Neural cell (in vitro differentiated cells): ENCODE measurements around the gene HNRNPLL. TPM values are rescaled to one million over a fixed set of nuclear protein-coding genes. Genes with fewer than 3 reads are reported as not detected.

Experiments used
- H2AFZ ChIP-seq: fragments of 200-600, 300-800 bp; sonication (generic), shearing (Covaris generic); 2 replicates; pipeline ENCODE4 v1.6.0; 2014; ENCODE audit warnings: low read depth, mild to moderate bottlenecking, antibody characterized with exemption, low read length, moderate library complexity
- H3F3A ChIP-seq: fragments of 200-600 bp; shearing (Covaris generic); 2 replicates; pipeline ENCODE4 v1.6.1; 2016; ENCODE audit warnings: mild to moderate bottlenecking, moderate library complexity, mixed read lengths, antibody characterized with exemption, low read length; ENCODE audit not compliant: insufficient read depth, poor library complexity, severe bottlenecking
- H3K27ac ChIP-seq: fragments of 200-600, 300-800 bp; sonication (generic), shearing (Covaris generic); 2 replicates; pipeline ENCODE4 v1.5.1; 2014; ENCODE audit warnings: mild to moderate bottlenecking, low read length, moderate library complexity
- H3K27me3 ChIP-seq: fragments of 300-800, 200-600 bp; sonication (generic), shearing (Covaris generic); 2 replicates; pipeline ENCODE4 v1.6.0; 2014; ENCODE audit warnings: mild to moderate bottlenecking, low read depth, low read length, moderate library complexity; ENCODE audit not compliant: insufficient read depth
- H3K36me3 ChIP-seq: fragments of 300-800, 200-600 bp; sonication (generic), shearing (Covaris generic); 2 replicates; pipeline ENCODE4 v1.5.1; 2014; ENCODE audit warnings: mild to moderate bottlenecking, antibody characterized with exemption, low read length, moderate library complexity; ENCODE audit not compliant: insufficient read depth
- H3K4me2 ChIP-seq: fragments of 300-800, 200-600 bp; sonication (generic), shearing (Covaris generic); 2 replicates; pipeline ENCODE4 v1.6.0; 2014; ENCODE audit warnings: mild to moderate bottlenecking, low read length
- H3K4me3 ChIP-seq: fragments of 300-800, 200-600 bp; sonication (generic), shearing (Covaris generic); 2 replicates; pipeline ENCODE4 v1.5.1; 2014; ENCODE audit warnings: mild to moderate bottlenecking, low read length, moderate library complexity
- H3K79me2 ChIP-seq: fragments of 200-600 bp; shearing (Covaris generic); replicated peaks from 2 replicates; pipeline ENCODE4 v1.6.0; 2014; ENCODE audit warnings: mild to moderate bottlenecking, low read length, moderate library complexity; ENCODE audit not compliant: insufficient read depth
- H3K9ac ChIP-seq: fragments of 300-800, 200-600 bp; sonication (generic), shearing (Covaris generic); 2 replicates; pipeline ENCODE4 v1.6.1; 2016; ENCODE audit warnings: mild to moderate bottlenecking, low read length, mixed read lengths
- H3K9me2 ChIP-seq: fragments of 200-600 bp; shearing (Covaris generic); 2 replicates; pipeline ENCODE4 v1.6.1; 2016; ENCODE audit warnings: mild to moderate bottlenecking, low read length, mixed read lengths; ENCODE audit not compliant: insufficient read depth
- H3K9me3 ChIP-seq: fragments of 200-600, 300-800 bp; sonication (generic), shearing (Covaris generic); 2 replicates; pipeline ENCODE4 v1.6.1; 2016; ENCODE audit warnings: mild to moderate bottlenecking, mixed run types, low read length, moderate library complexity, mixed read lengths
- H4K20me1 ChIP-seq: fragments of 200-600 bp; shearing (Covaris generic); 2 replicates; pipeline ENCODE4 v1.6.1; 2016; ENCODE audit warnings: mild to moderate bottlenecking, mixed run types; ENCODE audit not compliant: insufficient read depth
- EP300 ChIP-seq: fragments of 450-650 bp; conservative IDR thresholded peaks from 2 replicates; pipeline ENCODE4 v1.6.1; 2014; ENCODE audit warnings: antibody characterized with exemption, mild to moderate bottlenecking, moderate library complexity; ENCODE audit not compliant: poor library complexity, severe bottlenecking
- EZH2 ChIP-seq: fragments of 200-600, 300-800 bp; shearing (Covaris generic), sonication (generic); IDR thresholded peaks from 2 replicates; pipeline ENCODE4 v1.6.1; 2014; ENCODE audit warnings: antibody characterized with exemption, low read length, borderline replicate concordance, mild to moderate bottlenecking; ENCODE audit not compliant: insufficient read depth, poor library complexity, severe bottlenecking
- MXI1 ChIP-seq: fragments of 450-650 bp; conservative IDR thresholded peaks from 2 replicates; pipeline ENCODE4 v1.6.1; 2014; ENCODE audit warnings: antibody characterized with exemption, mild to moderate bottlenecking; ENCODE audit not compliant: poor library complexity, severe bottlenecking
- POLR2AphosphoS5 ChIP-seq: IDR thresholded peaks from 2 replicates; pipeline ENCODE4 v1.6.1; 2012
- RAD21 ChIP-seq: fragments of 450-650 bp; conservative IDR thresholded peaks from 2 replicates; pipeline ENCODE4 v1.6.1; 2014; ENCODE audit warnings: antibody characterized with exemption, mild to moderate bottlenecking, moderate library complexity
- SMC3 ChIP-seq: fragments of 450-650 bp; conservative IDR thresholded peaks from 2 replicates; pipeline ENCODE4 v1.6.1; 2014; ENCODE audit warnings: antibody characterized with exemption, mild to moderate bottlenecking, moderate library complexity; ENCODE audit not compliant: poor library complexity
- TAF1 ChIP-seq: IDR thresholded peaks from 2 replicates; pipeline ENCODE4 v1.6.1; 2012; ENCODE audit warnings: low read depth
- polyA plus RNA-seq: library from polyadenylated mRNA; depleted of rRNA; stranded (reverse); fragments of >200 nt; gene quantifications from 2 replicates; pipeline ENCODE4 v1.2.3, GENCODE V29; 2014
- TF ChIP-seq, protein P1 (sequence below): fragments of 450-650 bp; IDR thresholded peaks from 2 replicates; pipeline ENCODE4 v1.5.1; 2014; ENCODE audit warnings: antibody characterized with exemption, mild to moderate bottlenecking, moderate library complexity; ENCODE audit not compliant: poor library complexity, severe bottlenecking
- TF ChIP-seq, protein P2 (sequence below): IDR thresholded peaks from 2 replicates; pipeline ENCODE4 v1.6.1; 2012; ENCODE audit warnings: borderline replicate concordance

The HNRNPLL gene
- polyA plus RNA-seq, 1 donor from 2014 or later: 63.5 TPM

DNA sequence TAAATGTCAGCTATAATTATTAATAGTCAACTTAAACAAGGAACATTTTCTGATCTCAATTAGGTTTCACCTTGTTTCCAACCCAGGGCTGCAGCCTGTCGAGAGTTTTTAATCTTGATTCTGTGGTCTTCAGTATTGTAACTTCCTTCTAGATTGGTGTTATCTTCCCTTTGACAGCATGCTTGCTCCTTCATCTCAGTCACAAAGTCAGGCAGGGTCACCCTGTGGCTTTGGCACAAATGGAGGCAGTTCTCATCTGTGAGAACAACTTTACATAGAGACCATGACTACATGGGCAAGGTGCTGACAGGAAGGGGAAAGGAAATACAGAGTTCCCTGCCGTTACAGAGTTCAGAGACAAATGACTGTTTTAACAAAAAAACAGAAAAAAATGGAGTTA is 50.5 kb downstream of the HNRNPLL start:
- Histone ChIP-seq H3K9ac (no peak overlapping the region), H3K9me2 (no peaks in the 10 kb centered on the region), H3K79me2 (no peaks in the 10 kb centered on the region), H3F3A (no peaks in the 10 kb centered on the region), H2AFZ (no peak overlapping the region), H3K9me3 (no peaks in the 10 kb centered on the region), H3K4me2 (no peak overlapping the region), H4K20me1 (no peaks in the 10 kb centered on the region), H3K36me3 (no peaks in the 10 kb centered on the region), H3K27ac (no peak overlapping the region), H3K4me3 (no peak overlapping the region), H3K27me3 (no peaks in the 10 kb centered on the region)
- TF ChIP-seq, protein P1, sequence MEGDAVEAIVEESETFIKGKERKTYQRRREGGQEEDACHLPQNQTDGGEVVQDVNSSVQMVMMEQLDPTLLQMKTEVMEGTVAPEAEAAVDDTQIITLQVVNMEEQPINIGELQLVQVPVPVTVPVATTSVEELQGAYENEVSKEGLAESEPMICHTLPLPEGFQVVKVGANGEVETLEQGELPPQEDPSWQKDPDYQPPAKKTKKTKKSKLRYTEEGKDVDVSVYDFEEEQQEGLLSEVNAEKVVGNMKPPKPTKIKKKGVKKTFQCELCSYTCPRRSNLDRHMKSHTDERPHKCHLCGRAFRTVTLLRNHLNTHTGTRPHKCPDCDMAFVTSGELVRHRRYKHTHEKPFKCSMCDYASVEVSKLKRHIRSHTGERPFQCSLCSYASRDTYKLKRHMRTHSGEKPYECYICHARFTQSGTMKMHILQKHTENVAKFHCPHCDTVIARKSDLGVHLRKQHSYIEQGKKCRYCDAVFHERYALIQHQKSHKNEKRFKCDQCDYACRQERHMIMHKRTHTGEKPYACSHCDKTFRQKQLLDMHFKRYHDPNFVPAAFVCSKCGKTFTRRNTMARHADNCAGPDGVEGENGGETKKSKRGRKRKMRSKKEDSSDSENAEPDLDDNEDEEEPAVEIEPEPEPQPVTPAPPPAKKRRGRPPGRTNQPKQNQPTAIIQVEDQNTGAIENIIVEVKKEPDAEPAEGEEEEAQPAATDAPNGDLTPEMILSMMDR: no peak
- TF ChIP-seq EZH2 (no peak), EP300 (no peak), RAD21 (no peak), TAF1 (no peak), MXI1 (no peak), SMC3 (no peak), POLR2AphosphoS5 (no peak)
- TF ChIP-seq, protein P2, sequence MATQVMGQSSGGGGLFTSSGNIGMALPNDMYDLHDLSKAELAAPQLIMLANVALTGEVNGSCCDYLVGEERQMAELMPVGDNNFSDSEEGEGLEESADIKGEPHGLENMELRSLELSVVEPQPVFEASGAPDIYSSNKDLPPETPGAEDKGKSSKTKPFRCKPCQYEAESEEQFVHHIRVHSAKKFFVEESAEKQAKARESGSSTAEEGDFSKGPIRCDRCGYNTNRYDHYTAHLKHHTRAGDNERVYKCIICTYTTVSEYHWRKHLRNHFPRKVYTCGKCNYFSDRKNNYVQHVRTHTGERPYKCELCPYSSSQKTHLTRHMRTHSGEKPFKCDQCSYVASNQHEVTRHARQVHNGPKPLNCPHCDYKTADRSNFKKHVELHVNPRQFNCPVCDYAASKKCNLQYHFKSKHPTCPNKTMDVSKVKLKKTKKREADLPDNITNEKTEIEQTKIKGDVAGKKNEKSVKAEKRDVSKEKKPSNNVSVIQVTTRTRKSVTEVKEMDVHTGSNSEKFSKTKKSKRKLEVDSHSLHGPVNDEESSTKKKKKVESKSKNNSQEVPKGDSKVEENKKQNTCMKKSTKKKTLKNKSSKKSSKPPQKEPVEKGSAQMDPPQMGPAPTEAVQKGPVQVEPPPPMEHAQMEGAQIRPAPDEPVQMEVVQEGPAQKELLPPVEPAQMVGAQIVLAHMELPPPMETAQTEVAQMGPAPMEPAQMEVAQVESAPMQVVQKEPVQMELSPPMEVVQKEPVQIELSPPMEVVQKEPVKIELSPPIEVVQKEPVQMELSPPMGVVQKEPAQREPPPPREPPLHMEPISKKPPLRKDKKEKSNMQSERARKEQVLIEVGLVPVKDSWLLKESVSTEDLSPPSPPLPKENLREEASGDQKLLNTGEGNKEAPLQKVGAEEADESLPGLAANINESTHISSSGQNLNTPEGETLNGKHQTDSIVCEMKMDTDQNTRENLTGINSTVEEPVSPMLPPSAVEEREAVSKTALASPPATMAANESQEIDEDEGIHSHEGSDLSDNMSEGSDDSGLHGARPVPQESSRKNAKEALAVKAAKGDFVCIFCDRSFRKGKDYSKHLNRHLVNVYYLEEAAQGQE: no peak

DNA sequence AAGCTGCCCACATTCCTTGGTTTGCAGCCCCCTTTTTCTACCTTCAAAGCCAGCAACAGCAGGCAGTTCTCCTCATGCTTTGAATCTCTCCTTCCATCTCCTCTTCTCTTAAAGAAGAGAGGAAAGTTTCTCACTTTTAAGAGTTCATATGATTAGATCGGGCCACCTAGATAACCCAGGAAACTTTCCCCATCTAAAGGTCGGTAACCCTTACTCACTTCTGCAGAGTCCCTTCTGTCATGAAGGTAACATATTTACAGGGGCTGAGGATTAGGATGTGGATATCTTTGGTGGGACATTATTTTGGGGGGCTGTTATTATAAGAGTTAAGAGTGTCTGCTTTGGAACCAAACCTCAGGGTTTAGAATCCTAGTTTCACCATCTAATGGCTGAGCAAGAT is 51.0 kb downstream of the HNRNPLL start:
- no peaks in the 10 kb centered on the region for H3K9me3 ChIP-seq
- no peak overlapping the region for H3K4me3 ChIP-seq
- H3K9ac ChIP-seq: no peak overlapping the region
- no peaks in the 10 kb centered on the region for H3F3A ChIP-seq
- H3K27ac ChIP-seq: no peak overlapping the region
- H3K4me2 ChIP-seq: no peak overlapping the region
- no peaks in the 10 kb centered on the region for H3K79me2 ChIP-seq
- H4K20me1 ChIP-seq: no peaks in the 10 kb centered on the region
- no peaks in the 10 kb centered on the region for H3K36me3 ChIP-seq
- no peak overlapping the region for H2AFZ ChIP-seq
- H3K27me3 ChIP-seq: no peaks in the 10 kb centered on the region
- TF ChIP-seq TAF1 (no peak), RAD21 (no peak), SMC3 (no peak)
- H3K9me2 ChIP-seq: no peaks in the 10 kb centered on the region

DNA sequence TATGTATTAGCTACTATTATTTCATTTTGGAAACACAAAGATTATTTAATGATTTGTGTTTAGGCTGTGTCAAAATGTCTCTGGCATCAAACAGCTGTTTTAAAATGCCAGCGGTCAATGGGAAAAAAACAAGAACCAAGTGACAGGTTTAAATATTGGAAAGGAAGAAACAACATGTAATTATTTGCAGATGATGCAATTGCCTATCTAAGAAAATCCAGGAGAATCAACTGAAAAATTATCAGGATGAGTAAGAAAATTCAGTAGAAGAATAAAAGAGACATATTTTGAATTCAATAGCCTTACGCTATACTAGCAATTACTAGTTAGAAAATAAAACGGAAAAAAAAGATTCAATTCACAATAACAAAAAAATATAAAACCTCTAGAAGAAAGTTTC is 51.6 kb downstream of the HNRNPLL start:
- Histone ChIP-seq H3K9me2 (no peaks in the 10 kb centered on the region), H3K4me3 (no peak overlapping the region)
- TF ChIP-seq, protein P1: no peak
- TF ChIP-seq SMC3: no peak
- no peak for TF ChIP-seq MXI1

More for the DNA sequence above, 51.6 kb downstream of the HNRNPLL start:
- Histone ChIP-seq H3K79me2 (no peaks in the 10 kb centered on the region), H3K9me3 (no peaks in the 10 kb centered on the region), H2AFZ (no peak overlapping the region), H4K20me1 (no peaks in the 10 kb centered on the region), H3K36me3 (no peaks in the 10 kb centered on the region), H3K9ac (no peak overlapping the region), H3F3A (no peaks in the 10 kb centered on the region), H3K27ac (no peak overlapping the region), H3K27me3 (no peaks in the 10 kb centered on the region), H3K4me2 (no peak overlapping the region)
